Measurements from ENCODE around the gene ACTR1A. TPM values are rescaled to one million over a fixed set of nuclear protein-coding genes. Genes with fewer than 3 reads are reported as not detected.

ACTR1A gene
- total and polyA plus RNA-seq, 9 of the 15 experiments (the other 6 are each of a cell fraction or from before 2014, with no cell fraction given), result 36.3 to 77.2 (median 49.6) TPM

DNA sequence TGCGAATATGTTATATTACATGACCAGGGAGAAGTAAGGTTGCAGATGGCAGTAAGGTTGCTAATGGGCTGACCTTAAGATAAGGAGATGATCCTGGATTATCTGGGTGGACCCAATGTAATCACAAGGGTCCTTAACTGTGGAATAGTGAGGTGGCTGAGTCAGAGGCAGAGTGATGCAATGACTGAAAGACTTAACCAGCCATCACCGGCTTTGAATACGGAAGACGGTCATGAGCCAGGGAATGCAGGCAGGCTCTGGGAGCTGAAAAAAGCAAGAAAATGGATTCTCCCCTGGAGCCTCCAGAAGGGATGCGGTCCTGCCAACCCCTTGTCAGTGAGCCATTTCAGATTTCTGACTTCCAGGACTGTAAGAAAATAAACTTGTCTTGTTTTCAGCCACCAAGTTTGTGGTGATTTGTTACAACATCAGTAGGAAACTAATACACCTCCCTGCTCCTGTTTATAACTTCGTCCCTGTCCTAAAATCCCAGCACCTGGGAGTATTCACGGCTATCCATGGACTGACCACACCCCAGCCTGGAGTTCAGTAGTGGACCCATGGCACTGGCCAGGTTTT lies 46.5 kb downstream of the ACTR1A start (continued):
- TF ChIP-seq, protein P1, sequence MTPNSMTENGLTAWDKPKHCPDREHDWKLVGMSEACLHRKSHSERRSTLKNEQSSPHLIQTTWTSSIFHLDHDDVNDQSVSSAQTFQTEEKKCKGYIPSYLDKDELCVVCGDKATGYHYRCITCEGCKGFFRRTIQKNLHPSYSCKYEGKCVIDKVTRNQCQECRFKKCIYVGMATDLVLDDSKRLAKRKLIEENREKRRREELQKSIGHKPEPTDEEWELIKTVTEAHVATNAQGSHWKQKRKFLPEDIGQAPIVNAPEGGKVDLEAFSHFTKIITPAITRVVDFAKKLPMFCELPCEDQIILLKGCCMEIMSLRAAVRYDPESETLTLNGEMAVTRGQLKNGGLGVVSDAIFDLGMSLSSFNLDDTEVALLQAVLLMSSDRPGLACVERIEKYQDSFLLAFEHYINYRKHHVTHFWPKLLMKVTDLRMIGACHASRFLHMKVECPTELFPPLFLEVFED (CRISPR knock-in tag; conservative IDR thresholded peaks at IDR 0.05), result 0 out of 2 replicates have a peak, but pooled peaks have one; percentile 29
- TF ChIP-seq PHF8 (IDR thresholded peaks at IDR 0.05; ENCODE audit: borderline replicate concordance, low read length) (no peak), HIVEP1 (CRISPR knock-in tag; IDR thresholded peaks at IDR 0.05) (no peak), RNF2 (IDR thresholded peaks at IDR 0.05) (peak; percentile 89), MTA3 (IDR thresholded peaks at IDR 0.05; ENCODE audit: borderline replicate concordance) (peak; percentile 53; the same call in 1 of the 2 replicates), TAF15 (IDR thresholded peaks at IDR 0.05; ENCODE audit: low read depth, low read length) (no peak), SREBF1 (IDR thresholded peaks at IDR 0.05; ENCODE audit: borderline replicate concordance, low read depth, low read length) (no peak), JUN (IDR thresholded peaks at IDR 0.05; ENCODE audit: borderline replicate concordance, low read depth, low read length) (peak; percentile 95), JUN (CRISPR knock-in tag; IDR thresholded peaks at IDR 0.05; ENCODE audit: borderline replicate concordance) (no peak), FOXK2 (conservative IDR thresholded peaks at IDR 0.05 in 1 of 2, IDR thresholded peaks at IDR 0.05 in 1 of 2; ENCODE audit: low read depth in 2 of 2) (no peak), ZNF24 (IDR thresholded peaks at IDR 0.05) (0 out of 2 replicates have a peak, but pooled peaks have one; percentile 45), C11orf30 (IDR thresholded peaks at IDR 0.05; ENCODE audit: low read depth) (peak; percentile 37; the same call in 1 of the 2 replicates), WHSC1 (IDR thresholded peaks at IDR 0.05; ENCODE audit: low read length) (no peak), HOXB6 (CRISPR knock-in tag; IDR thresholded peaks at IDR 0.05; ENCODE audit: borderline replicate concordance) (no peak), FIP1L1 (IDR thresholded peaks at IDR 0.05; ENCODE audit: low read depth, low read length, poor library complexity, severe bottlenecking) (no peak), TRIM24 (IDR thresholded peaks at IDR 0.05) (peak; percentile 85 to 89), ZNF717 (CRISPR knock-in tag; IDR thresholded peaks at IDR 0.05) (no peak), NEUROD1 (IDR thresholded peaks at IDR 0.05; ENCODE audit: borderline replicate concordance, low read depth, low read length, partially characterized antibody) (peak; percentile 58), PML (IDR thresholded peaks at IDR 0.05; ENCODE audit: low read length) (peak; percentile 24; the same call in 1 of the 2 replicates), GTF2F1 (IDR thresholded peaks at IDR 0.05; ENCODE audit: low read depth, low read length) (no peak)
- TF ChIP-seq, protein P2, sequence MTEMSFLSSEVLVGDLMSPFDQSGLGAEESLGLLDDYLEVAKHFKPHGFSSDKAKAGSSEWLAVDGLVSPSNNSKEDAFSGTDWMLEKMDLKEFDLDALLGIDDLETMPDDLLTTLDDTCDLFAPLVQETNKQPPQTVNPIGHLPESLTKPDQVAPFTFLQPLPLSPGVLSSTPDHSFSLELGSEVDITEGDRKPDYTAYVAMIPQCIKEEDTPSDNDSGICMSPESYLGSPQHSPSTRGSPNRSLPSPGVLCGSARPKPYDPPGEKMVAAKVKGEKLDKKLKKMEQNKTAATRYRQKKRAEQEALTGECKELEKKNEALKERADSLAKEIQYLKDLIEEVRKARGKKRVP (CRISPR knock-in tag; IDR thresholded peaks at IDR 0.05), result peak; percentile 96
- TF ChIP-seq, protein P3, sequence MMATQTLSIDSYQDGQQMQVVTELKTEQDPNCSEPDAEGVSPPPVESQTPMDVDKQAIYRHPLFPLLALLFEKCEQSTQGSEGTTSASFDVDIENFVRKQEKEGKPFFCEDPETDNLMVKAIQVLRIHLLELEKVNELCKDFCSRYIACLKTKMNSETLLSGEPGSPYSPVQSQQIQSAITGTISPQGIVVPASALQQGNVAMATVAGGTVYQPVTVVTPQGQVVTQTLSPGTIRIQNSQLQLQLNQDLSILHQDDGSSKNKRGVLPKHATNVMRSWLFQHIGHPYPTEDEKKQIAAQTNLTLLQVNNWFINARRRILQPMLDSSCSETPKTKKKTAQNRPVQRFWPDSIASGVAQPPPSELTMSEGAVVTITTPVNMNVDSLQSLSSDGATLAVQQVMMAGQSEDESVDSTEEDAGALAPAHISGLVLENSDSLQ (IDR thresholded peaks at IDR 0.05), result peak; percentile 35; the same call in 1 of the 2 replicates
- TF ChIP-seq, protein P4, sequence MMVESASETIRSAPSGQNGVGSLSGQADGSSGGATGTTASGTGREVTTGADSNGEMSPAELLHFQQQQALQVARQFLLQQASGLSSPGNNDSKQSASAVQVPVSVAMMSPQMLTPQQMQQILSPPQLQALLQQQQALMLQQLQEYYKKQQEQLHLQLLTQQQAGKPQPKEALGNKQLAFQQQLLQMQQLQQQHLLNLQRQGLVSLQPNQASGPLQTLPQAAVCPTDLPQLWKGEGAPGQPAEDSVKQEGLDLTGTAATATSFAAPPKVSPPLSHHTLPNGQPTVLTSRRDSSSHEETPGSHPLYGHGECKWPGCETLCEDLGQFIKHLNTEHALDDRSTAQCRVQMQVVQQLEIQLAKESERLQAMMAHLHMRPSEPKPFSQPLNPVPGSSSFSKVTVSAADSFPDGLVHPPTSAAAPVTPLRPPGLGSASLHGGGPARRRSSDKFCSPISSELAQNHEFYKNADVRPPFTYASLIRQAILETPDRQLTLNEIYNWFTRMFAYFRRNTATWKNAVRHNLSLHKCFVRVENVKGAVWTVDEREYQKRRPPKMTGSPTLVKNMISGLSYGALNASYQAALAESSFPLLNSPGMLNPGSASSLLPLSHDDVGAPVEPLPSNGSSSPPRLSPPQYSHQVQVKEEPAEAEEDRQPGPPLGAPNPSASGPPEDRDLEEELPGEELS (CRISPR knock-in tag; IDR thresholded peaks at IDR 0.05; ENCODE audit: borderline replicate concordance), result no peak
- TF ChIP-seq, protein P5, sequence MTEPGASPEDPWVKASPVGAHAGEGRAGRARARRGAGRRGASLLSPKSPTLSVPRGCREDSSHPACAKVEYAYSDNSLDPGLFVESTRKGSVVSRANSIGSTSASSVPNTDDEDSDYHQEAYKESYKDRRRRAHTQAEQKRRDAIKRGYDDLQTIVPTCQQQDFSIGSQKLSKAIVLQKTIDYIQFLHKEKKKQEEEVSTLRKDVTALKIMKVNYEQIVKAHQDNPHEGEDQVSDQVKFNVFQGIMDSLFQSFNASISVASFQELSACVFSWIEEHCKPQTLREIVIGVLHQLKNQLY (CRISPR knock-in tag; conservative IDR thresholded peaks at IDR 0.05), result no peak
